Measurements from ENCODE around the gene TOR4A.

DNA sequence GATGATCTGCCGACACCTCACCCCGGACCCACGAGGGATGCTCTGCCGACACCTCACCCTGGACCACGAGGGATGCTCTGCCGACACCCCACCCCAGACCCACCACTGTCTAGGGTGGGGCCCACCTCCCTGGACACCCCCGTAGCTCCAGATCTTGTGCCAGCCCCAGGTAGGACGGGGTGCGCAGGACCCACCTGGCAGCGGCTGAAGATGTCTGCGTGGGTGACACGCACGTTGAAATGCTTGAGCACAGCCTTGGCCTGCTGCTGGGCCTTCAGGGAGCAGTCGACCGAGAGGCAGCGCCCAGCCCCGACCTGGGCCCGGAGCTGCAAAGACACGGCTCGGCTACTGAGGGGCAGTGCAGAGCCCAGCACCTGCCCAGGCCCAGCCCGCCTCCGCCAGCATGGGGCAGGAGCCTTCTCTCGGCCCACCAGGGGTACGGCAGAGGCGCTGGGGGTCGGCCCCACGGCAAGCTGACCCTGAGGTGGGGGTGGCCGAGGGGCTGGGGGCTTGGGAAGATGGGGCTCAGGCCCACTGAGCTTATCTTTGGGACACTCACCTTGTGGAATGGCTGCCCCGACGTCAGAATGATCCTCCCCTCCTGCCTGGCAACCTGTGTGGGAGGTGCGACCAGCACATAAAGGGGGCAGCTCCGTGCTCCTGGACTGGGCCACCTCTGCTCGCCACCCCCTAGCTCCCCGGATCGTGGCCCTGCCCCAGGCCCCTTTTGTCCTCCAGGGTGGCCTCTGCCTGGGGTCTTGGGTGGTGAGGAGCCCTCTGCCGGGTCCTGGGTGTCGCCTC, 46.2 kb downstream of the TOR4A start:
- TF ChIP-seq CTCF (IDR thresholded peaks at IDR 0.05) (no peak), POLR2AphosphoS5 (IDR thresholded peaks at IDR 0.05) (no peak), POLR2A (IDR thresholded peaks at IDR 0.05) (no peak)

Data from prostate gland (tissue), 2 donors.